GOT3 (cell line): Measurements from ENCODE around the gene ARID1A.

Experiments used
- DNase-seq: peaks from one replicate; lab custom pipeline; 2025; ENCODE audit warnings: mixed read lengths; lab: John Stamatoyannopoulos, UW

The ARID1A gene

DNA sequence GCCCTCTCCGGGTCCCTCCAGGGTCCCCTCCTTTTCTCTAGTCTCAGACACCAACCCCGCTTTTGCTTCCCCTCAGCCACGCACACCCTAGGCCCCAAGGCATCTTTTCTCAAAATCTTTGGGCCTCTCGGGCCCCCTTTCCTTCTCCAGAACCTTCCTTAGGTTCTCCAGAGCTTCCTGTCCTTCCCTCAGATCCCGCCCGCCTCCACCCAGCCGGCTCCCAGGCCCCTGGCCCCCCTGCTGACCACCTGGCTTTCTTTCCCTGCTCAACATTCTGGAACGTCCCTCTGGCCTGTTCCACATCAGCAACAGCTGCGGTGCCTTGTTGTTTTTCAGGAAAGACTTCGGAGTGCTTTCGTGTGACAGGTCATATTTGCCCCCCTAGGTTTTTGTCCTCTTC, 131.8 kb downstream of the ARID1A start:
- DNase-seq = no peak

DNA sequence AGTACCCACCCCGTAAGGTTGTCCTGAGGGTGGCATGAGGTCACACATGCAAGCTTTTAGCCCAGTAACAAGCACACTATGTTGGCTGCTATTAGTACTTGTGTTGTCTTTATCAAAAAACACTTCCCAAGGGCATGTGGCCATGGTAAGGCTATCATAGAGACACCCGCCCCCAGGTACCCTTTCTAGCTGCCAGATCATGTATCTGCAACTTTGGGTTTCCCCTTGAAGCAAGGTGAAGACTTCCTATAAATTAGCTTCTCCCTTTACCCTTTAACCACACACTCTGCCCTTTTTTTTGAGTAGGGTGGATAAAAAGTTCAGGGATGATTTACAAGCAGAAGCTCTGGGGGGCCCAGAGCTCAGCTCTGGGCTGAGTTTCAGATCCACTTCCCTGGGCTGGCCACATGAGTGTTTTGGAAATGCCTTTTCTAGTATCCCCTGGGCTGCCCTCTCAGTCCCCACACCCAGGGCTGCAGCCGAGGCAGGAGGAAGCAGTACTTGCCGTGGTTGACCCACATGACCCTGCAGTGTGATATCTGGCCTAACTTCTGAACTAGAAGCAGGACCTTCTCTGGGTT, 132.7 kb downstream of the ARID1A start:
- DNase-seq = no peak

DNA sequence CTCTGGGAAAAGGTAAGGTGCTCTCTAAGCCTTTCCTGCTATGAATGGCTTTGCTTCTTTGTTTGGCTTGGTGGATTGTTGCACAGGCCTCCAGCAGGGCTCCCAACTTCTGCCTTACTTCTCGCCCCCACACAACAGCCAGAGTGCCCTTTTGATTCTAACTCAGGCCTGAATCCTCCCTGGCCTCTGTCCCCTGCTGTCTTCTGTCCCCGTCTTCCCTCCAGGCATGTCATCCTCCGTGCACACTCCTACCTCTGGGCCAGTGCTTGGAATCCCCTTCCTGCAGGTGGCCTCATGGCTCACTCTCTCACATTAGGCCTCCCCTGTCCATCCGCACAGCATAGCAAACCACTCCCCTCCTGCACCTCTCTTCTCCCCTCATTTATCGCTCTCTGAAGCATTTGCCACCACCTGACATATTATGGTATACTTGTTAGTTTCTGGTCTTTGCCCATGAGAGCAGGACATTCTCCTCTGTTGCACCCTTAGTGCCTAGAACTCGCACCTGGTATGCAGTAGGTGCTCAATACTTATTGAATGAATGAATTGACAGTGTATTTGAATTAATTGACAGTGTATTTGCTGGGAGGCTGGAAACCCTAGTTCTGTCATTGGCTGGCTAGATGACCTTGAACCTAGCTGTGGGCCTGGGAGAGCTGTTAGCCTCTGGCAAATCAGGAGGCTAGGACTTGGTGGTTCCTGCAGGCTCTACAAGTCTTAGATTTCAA, 133.5 kb downstream of the ARID1A start:
- no peak for DNase-seq

DNA sequence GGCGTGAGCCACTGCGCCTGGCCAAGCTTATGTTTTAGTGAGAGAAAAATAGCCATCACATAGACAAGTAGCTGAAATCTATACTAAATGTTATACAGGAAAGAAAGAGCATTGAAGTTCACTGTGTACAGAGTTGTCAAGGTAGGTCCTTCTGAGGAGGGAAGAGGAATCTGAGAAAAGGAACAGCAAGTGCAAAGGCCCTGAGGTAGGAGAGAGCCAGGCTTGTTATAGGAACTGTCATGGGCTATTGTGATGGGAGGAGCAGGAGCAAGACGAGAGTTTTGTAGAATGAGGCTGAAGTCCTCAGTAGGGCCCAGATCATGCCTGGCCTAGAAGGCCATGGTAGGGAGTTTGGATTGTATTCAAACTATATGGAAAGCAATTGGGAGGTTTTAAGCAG, 135.2 kb downstream of the ARID1A start:
- no peak for DNase-seq
